Activated T-helper 1 cell treated with Interleukin-2 at 50 U/mL for 16 hours (primary cell): ENCODE measurements around the gene CD3G.
A peak's percentile ranks its signal among the peaks of the same experiment; 100 is the strongest.

ENCODE experiments used
- DNase-seq: peaks from one replicate; pipeline ENCODE4 v3.0.0-alpha.2; 2020; ENCODE audit warnings: low read depth

The CD3G gene

DNA sequence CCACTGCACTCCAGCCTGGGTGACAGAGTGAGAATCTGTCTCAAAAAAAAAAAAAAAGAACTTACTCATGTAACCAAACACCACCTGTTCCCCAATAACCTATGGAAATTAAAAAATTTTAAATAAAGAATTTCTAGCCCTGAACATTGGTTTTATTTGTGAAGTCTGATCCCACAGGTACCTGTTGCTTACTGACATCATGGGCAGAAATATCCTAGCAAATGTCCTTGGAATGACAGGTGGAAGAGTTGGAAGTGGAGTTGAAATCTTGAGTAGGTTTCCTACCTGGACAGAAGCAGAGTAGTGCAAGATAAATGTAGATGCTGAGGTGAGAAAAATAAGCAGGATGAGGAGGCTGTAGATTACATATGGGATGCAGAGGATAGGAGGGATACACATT, 18.9 kb upstream of the CD3G start:
- no peak for DNase-seq

DNA sequence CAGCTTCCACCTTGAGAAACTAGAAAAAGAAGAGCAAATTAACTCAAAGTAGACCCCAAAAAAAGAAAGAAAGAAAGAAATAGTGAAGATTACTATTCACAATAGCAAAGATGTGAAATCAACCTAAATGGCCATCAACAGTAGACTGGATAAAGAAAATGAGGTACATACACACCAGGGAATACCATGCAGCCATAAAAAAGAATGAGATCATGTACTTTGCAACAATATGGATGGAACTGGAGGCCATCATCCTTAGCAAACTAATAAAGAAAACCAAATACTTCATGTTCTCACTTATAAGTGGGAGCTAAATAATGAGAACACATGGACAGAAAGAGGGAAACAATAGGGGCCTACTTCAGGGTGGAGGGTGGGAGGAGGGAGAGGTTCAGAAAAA, 15.4 kb upstream of the CD3G start:
- DNase-seq, result no peak

DNA sequence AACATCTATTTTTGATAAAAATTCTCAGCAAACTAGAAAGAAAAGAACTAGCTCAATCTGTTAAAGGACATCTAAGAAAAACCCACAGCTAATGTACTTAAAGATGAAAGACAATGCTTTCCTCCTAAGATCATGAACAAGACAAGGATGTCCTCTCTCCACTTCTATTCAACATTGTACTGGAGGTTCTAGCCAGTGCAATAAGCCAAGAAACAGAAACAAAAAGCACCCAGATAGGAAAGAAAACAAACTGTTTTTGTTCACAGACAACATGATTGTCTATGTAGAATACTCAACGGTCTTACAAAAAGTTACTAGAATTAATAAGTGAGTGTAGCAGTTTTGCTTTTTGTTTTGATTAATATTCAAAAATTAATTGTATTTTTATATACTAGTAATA, 9.4 kb upstream of the CD3G start:
- DNase-seq, result no peak

DNA sequence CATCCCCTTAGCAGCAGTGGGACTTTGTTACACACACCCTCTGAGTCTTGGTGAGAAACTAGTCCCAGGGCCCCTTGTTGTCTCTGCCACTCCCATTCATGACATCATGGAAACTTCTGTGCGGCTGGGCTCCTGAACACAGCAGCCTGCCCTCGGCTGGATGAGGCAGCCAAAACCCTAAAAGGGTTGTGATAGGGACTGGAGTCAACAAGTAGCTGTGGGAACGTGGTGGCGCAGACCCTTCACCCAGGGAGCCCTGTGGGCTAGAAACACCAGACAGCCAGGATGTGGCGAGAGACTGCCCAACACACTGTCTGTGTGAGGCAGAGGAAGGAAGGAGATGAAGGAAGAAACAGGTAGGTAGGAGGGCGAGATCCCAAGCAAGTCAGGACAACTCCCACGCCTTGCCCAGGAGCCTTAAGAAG, 5.5 kb upstream of the CD3G start:
- peak; percentile 78 for DNase-seq

DNA sequence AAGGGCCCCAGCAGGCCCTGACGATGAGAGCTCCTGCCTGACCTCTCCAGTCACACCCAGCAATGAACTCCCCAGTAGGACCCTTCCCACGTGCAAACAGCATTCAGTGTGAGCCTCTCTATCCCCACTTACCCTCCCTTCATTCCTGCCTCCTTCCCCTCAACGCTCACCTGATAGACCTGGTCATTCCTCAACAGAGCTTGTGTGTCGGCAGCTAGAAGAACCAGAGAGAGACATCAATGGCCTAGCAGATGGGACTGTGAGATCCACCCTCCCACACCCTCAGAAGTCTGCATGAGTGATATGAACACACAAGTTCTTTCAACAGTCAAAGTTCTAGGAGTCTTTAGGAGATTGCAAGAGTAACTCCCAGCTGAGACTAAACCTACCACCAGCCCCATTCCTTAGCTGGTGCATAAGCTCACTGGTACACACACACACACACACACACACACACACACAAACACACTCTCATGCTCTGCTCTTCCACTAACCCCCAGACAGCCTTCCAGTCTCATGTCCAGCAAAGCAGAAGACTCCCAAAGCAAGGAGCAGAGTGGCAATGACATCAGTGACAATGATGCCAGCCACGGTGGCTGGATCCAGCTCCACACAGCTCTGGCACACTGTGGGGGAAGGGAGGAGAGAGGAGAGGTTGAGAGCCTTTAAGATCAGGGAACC, 4.7 kb upstream of the CD3G start:
- DNase-seq, result no peak

DNA sequence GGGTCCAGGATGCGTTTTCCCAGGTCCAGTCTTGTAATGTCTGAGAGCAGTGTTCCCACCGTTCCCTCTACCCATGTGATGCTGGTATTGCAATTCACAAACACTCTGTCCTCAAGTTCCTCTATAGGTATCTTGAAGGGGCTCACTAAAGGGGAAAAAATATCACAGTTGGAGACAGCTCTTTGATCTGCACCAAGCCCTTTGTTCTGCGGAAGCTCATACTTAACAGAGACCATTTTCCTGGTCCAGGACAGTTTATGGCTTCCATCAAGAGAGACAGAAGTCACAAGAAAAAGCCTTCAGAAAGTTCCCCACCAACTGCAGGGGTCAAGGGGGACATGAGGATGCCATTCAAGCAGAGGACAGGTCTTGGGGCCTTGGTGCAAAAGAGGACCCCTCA, 3.7 kb upstream of the CD3G start:
- no peak for DNase-seq

DNA sequence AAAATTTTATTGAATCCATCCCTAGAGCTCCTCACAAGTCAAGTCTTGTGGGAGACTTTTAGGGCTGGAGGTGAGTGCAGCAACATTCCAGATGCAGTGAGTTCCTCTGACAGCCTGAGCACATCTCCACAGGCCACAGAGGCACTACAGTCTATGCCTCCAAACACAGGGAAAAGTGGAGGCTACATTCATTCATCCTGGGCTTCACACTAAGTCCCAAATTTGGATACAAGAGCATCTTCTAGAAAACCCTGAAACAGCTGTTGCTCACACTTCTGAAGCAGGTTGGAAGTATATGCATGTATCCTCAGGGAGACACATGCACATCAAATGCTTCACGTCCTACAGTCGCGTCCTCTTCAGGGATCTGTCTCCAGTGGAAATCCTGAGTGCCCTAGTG, 2.9 kb upstream of the CD3G start:
- no peak for DNase-seq

DNA sequence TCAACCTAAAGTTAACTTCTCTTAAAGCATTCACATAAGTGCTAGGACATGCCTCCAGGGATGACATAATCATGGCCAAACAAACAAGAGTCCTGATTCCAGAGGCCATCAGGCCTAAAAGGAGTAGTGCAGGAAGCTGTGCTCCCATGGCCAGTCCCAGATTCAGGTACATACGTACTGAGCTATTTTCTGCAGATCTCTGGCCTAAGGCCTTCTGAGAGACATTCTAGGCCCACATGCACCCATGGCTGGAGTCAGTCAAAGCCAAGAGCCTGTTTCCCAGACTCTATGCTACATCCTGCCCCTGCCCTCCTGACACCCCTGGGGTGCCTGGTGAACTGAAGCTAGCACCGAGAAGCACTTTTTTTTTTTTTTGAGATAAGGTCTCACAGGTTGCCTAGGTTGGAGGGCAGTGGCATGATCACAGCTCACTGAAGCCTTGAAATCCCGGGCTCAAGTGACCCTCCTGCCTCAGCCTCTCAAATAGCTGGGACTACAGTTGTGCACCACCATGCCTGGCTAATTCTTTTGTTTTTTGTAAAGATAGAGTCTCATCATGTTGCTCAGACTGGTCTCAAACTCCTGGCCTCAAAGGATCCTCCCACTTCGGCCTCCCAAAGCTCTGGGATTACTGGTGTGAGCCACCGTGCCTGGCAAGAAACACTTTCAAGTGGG, 2.2 kb upstream of the CD3G start:
- no peak for DNase-seq

DNA sequence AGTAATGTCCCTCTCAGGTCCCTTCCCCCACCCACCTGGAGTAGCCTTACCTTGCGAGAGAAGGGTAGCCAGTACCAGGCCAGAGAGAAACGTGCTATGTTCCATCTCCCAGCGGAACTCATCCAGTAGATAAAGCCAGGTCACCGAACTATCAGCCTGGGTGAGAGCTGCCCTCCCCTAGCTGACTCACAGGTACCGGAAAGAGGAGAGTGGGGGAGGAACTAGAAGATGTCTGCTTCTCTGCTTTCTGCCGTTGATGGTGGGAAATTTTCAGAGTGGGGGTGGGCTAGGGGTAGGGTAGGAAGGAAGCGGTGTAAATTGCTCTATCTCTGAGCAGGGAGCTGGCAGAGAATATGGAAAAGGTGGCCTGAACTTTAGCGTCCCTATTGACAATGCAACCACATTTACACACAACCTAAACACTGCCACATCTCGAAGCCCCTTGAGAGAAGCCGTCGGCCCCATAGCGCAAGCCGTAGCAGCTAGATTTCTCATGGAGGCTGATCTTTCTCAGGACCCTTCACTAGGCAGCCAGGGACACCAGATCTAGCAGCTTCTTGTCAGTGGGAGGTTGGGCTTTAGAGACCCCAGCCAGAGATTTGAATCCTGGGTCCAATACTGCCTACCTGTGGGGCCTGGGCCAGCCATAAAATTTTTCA, 1.5 kb upstream of the CD3G start, which contains the start of gene CD3D:
CD3D (minus strand) TSS at position 203 of the 659 bp plus-strand sequence; CDS start at position 105, 98 bp downstream.
- peak; percentile 49 for DNase-seq

DNA sequence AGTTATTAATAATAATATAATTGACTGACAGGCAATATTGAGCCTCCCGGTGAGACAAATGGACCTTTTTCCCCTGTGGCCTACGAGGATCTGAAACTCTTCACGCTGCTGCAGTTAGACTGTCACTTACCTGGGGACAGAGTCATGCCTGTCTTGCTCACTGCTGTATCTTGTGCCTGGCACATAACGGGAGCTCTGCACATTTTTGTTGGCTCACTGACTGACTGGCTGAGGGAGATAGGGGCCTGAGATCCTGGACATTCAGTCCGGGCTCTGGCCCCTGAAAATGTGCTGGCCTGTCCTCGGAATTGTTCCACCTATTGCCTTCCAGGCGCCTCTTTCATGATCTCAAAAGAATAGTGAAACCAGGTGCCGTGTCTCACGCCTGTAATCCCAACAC, 896 bp upstream of the CD3G start:
- no peak for DNase-seq

DNA sequence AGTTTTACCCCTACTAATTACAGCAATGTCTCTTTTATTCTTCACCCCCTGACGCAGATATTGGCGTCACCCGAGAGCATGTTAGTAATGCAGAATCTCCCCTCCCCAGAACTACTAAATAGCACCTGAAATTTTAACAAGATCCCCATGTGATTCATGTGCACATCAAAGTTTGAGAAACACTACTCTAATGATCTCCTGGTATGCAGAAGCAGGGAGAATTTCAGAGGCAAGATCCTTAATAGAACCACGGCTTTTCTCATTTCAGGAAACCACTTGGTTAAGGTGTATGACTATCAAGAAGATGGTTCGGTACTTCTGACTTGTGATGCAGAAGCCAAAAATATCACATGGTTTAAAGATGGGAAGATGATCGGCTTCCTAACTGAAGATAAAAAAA, 5.3 kb downstream of the CD3G start:
- DNase-seq, result no peak

DNA sequence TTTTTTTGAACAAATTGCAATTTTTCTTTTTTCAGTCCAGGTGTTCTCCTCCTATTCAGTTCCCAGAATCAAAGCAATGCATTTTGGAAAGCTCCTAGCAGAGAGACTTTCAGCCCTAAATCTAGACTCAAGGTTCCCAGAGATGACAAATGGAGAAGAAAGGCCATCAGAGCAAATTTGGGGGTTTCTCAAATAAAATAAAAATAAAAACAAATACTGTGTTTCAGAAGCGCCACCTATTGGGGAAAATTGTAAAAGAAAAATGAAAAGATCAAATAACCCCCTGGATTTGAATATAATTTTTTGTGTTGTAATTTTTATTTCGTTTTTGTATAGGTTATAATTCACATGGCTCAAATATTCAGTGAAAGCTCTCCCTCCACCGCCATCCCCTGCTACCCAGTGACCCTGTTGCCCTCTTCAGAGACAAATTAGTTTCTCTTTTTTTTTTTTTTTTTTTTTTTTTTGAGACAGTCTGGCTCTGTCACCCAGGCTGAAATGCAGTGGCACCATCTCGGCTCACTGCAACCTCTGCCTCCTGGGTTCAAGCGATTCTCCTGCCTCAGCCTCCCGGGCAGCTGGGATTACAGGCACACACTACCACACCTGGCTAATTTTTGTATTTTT, 9.1 kb downstream of the CD3G start:
- no peak for DNase-seq

DNA sequence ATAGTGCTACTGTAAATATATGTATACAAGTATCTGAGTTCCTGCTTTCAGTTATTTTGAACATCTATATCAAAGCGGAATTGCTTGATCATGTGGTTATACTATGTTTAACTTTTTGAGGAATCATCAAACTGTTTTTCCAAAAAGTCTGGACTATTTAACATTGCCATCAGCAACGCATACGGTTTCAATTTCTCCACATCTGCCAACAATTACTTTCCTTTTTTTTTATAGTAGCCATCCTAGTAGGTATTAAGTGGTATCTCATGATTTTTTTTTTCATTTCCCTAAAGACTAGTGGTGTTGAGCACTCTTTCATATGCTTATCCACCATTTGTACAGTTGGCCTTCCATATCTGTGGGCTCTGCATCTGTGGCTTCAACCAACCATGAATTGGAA, 13.9 kb downstream of the CD3G start:
- no peak for DNase-seq

DNA sequence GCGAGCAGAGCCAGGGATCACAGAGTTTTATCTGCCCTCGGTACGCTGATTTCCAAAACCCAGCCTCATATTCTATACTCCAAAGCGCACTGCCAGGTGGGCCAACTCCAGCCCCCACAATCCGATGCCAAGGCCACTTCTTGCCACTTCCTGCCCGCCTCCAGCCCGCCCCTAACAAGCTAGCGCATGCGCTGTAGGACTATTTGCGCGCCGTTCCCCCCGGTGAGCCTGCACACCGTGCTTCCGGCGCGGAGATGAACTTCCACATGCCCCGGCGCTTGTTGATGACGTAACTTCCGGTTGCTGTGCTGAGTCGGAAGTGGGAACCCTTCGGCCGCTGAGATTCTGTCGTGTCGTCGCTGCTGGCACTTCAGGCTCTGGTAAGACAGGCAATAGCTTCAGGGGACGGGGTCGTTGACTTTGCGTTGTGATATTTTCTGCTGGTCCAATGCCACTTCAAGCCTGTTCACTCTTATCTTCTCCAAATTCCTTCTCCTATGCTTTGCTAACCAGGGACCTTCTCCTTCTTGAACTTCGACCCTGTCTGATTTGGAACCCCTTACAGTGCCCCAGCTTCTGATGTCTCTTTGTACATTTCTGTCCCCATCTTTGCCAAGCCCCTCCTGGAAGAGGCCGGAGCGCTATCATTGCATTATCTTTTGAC, 15.3 kb downstream of the CD3G start, which contains the start of gene UBE4A:
UBE4A (plus strand) TSS at position 306 of the 664 bp plus-strand sequence. CDS start 5,481 bp downstream, outside the sequence.
- DNase-seq, result peak; percentile 94

DNA sequence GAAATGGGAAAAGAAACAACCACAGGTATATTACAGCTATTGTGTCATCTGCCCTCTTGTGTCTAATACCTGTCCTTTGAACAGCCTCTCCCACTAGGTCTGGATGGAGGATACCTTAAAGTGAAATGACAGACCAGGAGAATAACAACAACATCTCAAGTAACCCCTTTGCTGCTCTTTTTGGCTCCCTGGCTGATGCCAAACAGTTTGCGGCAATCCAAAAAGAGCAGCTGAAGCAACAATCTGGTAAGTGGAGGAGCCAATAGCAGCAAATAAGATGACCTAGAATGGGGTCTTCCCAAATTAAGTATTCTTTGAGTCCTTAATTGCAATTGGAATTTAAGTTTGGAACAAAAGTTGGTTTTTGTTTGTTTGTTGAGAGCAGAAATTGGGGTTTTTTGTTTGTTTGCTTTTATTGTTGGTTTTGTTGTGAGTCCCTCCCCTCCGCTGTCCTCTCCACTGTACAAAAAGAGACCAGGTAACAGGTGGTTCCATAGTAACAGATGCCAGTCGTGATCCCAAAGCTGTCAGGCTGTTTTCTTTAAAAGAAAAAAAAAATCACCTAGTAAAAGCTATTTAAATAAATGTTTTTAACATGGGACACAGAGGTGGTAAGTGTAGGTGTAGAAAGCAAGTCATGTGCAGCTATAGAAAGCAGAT, 20.9 kb downstream of the CD3G start:
- DNase-seq, result no peak

DNA sequence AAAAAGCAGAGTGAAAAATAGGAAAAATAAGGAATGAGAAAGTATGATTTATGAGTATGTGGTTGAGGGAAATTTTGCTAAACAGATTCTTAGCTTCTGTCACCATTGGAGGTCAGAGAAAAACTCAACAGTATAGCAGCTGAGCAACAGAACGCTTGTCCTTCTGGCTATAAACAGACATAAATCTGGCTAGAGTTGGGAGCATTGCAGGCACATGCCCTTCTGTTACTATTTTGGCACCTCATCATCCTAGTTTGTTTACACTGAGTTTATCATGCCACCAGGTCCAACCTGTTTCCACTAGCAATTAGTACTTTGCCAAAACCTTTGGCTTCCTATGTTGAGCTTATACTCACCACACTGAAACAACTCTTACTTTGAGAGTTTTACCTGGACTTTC, 22.1 kb downstream of the CD3G start:
- no peak for DNase-seq

DNA sequence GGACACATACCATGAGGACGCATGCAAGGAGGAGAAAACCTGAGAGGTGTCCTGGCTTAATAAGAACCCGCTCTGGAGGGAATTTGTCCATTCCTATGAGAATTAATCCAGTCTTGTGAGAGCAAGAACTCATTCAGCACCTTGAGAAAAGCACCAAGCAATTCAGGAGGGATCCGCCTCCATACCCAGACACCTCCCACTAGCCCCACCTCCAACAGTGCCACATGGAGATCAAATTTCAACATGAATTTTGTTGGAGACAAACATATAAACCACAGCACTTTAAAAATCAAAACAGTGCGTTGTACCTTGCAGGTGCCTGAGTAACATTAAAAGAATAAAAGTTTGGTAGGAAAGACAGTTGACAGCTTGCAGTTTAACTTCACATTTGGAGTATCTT, 26.6 kb downstream of the CD3G start:
- DNase-seq, result no peak

DNA sequence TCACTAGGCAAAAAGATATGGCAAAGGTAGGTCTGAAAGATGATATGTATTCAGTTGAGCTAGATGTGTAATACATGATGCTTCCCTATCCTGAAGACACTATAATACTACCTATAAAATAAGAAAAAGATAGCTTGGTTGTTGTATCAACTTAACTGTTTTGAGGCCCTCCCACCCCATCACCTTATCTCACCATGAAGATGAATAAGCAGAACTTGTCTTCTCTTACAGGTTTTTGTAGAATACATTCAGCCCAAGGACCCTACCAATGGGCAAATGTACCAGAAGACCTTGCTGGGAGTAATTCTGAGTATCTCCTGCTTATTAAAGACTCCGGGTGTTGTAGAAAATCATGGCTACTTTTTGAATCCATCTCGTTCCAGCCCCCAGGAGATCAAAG, 29.1 kb downstream of the CD3G start:
- DNase-seq, result no peak

DNA sequence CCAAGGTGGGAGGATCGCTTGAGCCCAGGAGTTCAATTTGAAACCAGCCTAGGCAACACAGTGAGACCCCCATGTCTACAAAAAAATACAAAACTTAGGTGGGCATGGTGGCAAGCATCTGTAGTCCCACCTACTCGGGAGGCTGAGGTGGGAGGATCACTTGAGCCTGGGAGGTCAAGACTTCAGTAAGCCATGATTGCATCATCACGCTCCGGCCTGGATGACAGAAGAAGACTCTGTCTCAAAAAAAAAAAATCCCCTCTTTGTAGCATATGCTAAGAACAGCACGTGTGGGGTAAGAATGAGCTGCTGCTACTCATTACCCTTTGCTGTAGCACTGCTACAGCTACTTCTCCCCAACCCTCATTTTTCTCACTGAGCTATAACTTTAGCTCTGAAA, 29.7 kb downstream of the CD3G start:
- DNase-seq, result no peak

DNA sequence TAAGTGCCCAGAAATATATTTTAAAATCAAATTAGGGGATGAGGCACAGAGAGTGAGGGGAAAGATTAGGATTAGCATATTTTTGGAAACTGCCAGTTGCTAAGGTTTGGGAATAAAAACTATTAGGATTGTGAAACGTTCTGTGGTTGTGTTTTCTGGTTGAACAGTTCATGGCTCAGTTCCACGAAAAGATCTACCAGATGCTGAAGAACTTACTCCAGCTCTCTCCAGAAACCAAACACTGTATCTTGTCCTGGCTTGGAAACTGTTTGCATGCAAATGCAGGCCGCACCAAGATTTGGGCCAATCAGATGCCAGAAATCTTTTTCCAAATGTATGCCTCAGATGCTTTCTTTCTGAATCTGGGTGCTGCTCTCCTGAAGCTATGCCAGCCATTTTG, 30.6 kb downstream of the CD3G start:
- no peak for DNase-seq

DNA sequence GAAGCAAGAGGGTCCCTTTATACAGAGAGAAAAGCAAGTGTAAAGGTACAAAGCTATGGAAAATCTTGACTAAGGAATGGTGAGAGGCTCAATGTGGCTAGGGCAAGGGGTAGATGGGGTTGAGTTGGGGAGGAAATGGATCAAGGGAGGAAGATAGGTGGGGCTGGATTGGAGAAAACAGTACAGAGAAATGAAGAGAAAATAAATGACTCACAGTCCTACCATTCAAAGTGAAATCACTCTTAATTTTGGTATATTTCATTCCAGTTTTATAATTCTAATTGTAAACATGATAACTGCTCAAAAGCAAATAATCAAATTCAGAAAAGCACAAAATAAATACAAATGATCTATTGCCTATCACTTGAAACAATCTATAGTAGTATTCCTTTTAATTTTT, 31.8 kb downstream of the CD3G start:
- no peak for DNase-seq

DNA sequence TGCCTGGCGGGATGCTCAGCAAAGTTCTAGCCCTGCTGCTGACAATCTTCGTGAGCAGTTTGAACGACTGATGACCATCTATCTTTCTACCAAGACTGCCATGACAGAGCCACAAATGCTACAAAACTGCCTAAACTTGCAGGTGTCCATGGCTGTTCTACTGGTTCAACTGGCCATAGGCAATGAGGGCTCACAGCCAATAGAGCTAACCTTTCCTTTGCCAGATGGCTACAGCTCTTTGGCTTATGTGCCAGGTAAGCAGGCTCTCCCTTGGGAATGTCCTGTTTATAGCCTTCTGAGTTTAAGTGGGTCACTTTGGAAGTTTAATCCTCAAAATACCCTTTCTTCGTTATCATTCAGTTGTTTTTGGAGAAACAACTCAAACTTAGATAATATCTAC, 35.4 kb downstream of the CD3G start:
- DNase-seq, result no peak
